ENCODE data around the gene B9D1. TPM values are rescaled to one million over a fixed set of nuclear protein-coding genes. Genes with fewer than 3 reads are reported as not detected.

B9D1 gene
- total and polyA plus RNA-seq, 2 of the 13 experiments (the other 11 are each of a cell fraction or from before 2014, with no cell fraction given), result 27.7 to 31.1 TPM

DNA sequence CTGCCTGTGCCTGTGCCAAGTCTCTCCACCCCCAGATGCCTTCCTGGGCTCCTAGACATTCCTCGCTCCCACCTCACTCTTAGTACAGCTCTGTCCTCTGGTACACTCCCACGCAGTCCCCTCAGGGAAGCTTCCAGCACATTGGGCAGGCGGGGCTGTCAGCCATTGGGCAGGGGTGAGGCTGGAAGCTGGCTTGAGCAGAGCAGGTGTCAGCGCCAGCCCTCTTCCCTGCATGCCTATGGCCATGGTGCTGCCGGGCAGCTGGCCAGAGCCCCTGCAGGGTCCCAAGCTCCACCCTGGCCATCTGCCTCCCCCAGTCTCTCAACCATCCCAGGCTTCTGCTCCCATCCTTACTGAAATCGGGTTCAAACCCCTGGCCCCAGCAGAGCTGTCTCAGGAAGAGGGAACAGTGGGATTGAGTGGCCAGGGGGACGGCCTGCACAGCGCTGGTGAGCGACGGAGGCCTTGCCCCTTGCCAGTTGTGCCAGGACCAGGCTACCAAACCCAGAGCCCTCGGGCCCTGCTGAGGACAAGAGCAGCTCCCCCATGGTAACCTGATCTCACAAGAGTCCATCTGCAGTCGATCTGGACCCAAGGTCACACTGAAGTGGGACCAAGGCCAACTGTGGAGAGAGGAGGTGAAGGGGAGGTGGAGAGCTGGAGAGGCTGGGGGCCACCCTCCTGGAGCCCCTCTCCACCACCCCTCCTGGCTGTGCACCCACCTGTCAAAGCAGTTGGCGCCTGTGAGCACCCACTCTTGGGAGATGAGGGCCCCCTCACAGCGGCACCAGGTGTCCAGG, 2.4 kb upstream of the B9D1 start (continued):
- TF ChIP-seq ZNF740 (CRISPR knock-in tag; IDR thresholded peaks at IDR 0.05), result no peak
- peak; percentile 81; the same call in 1 of the 2 replicates for TF ChIP-seq ZNF292 (CRISPR knock-in tag; IDR thresholded peaks at IDR 0.05; ENCODE audit: borderline replicate concordance, low read depth)
- peak; percentile 71; the same call in 1 of the 2 replicates for TF ChIP-seq NRL (CRISPR knock-in tag; IDR thresholded peaks at IDR 0.05; ENCODE audit: borderline replicate concordance)
- TF ChIP-seq FOXM1 (CRISPR knock-in tag; IDR thresholded peaks at IDR 0.05), result no peak
- TF ChIP-seq, protein P1, sequence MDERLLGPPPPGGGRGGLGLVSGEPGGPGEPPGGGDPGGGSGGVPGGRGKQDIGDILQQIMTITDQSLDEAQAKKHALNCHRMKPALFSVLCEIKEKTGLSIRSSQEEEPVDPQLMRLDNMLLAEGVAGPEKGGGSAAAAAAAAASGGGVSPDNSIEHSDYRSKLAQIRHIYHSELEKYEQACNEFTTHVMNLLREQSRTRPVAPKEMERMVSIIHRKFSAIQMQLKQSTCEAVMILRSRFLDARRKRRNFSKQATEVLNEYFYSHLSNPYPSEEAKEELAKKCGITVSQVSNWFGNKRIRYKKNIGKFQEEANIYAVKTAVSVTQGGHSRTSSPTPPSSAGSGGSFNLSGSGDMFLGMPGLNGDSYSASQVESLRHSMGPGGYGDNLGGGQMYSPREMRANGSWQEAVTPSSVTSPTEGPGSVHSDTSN (CRISPR knock-in tag; IDR thresholded peaks at IDR 0.05), result no peak
- TF ChIP-seq PHF8 (CRISPR knock-in tag; IDR thresholded peaks at IDR 0.05), result 0 out of 2 replicates have a peak, but pooled peaks have one; percentile 20
- TF ChIP-seq ZFP91 (CRISPR knock-in tag; IDR thresholded peaks at IDR 0.05; ENCODE audit: borderline replicate concordance), result peak; percentile 16; the same call in 1 of the 2 replicates
- no peak for TF ChIP-seq NR2F6 (IDR thresholded peaks at IDR 0.05)
- TF ChIP-seq NR2F6 (CRISPR knock-in tag; IDR thresholded peaks at IDR 0.05), result no peak
- TF ChIP-seq RNF2 (conservative IDR thresholded peaks at IDR 0.05; ENCODE audit: low read depth), result no peak
- TF ChIP-seq ZNF777 (CRISPR knock-in tag; IDR thresholded peaks at IDR 0.05), result 0 out of 2 replicates have a peak, but pooled peaks have one; percentile 49
- TF ChIP-seq ISL2 (CRISPR knock-in tag; IDR thresholded peaks at IDR 0.05), result 0 out of 2 replicates have a peak, but pooled peaks have one; percentile 35
- no peak for TF ChIP-seq ZNF44 (CRISPR knock-in tag; IDR thresholded peaks at IDR 0.05)
- TF ChIP-seq ZNF33B (CRISPR knock-in tag; IDR thresholded peaks at IDR 0.05), result 0 out of 2 replicates have a peak, but pooled peaks have one; percentile 27
- TF ChIP-seq RARA (CRISPR knock-in tag; IDR thresholded peaks at IDR 0.05), result 0 out of 2 replicates have a peak, but pooled peaks have one; percentile 10
- TF ChIP-seq KDM5B (CRISPR knock-in tag; IDR thresholded peaks at IDR 0.05; ENCODE audit: borderline replicate concordance), result peak; percentile 47; the same call in 1 of the 2 replicates
- TF ChIP-seq PHF21A (CRISPR knock-in tag; IDR thresholded peaks at IDR 0.05), result 0 out of 2 replicates have a peak, but pooled peaks have one; percentile 47
